Measurements from ENCODE around the gene FAM53B.

Gene FAM53B

GRCh38 chr10:124658591-124659242 lies 85.5 kb downstream of the FAM53B start:
- no peak for DNase-seq

GRCh38 chr10:124657806-124658205 lies 86.4 kb downstream of the FAM53B start:
- DNase-seq = no peak

GRCh38 chr10:124656541-124656940 lies 87.6 kb downstream of the FAM53B start:
- no peak for DNase-seq

GRCh38 chr10:124656113-124656490 lies 88.1 kb downstream of the FAM53B start:
- no peak for DNase-seq

- no peak for DNase-seq
Measured at GRCh38 chr10:124655191-124656112, 88.7 kb downstream of the FAM53B start.

- no peak for DNase-seq
Measured at GRCh38 chr10:124654686-124655085, 89.5 kb downstream of the FAM53B start.

- DNase-seq = no peak
Measured at GRCh38 chr10:124653811-124654651, 90.1 kb downstream of the FAM53B start.

GRCh38 chr10:124653311-124653710 lies 90.9 kb downstream of the FAM53B start:
- no peak for DNase-seq

GRCh38 chr10:124652701-124653100 lies 91.5 kb downstream of the FAM53B start:
- no peak for DNase-seq

GRCh38 chr10:124652200-124652599 lies 92.0 kb downstream of the FAM53B start:
- DNase-seq = no peak

GRCh38 chr10:124651402-124651891 lies 92.7 kb downstream of the FAM53B start:
- no peak for DNase-seq

GRCh38 chr10:124650820-124651401 lies 93.3 kb downstream of the FAM53B start:
- no peak for DNase-seq

GRCh38 chr10:124650263-124650662 lies 93.9 kb downstream of the FAM53B start:
- no peak for DNase-seq

- no peak for DNase-seq
Measured at GRCh38 chr10:124649214-124649613, 95.0 kb downstream of the FAM53B start.

GRCh38 chr10:124648738-124649137 lies 95.4 kb downstream of the FAM53B start:
- no peak for DNase-seq

- DNase-seq = no peak
Measured at GRCh38 chr10:124648131-124648475, 96.1 kb downstream of the FAM53B start.

- no peak for DNase-seq
Measured at GRCh38 chr10:124647421-124648130, 96.6 kb downstream of the FAM53B start.

- no peak for DNase-seq
Measured at GRCh38 chr10:124646483-124647352, 97.5 kb downstream of the FAM53B start.

GRCh38 chr10:124645467-124646095 lies 98.6 kb downstream of the FAM53B start:
- no peak for DNase-seq

GRCh38 chr10:124644771-124645415 lies 99.3 kb downstream of the FAM53B start:
- DNase-seq = no peak

All from NCI-H1436 treated with DMSO at 0.1 percent for 48 hours (cell line).